ENCODE measurements around the gene TRAK1. TPM values are rescaled to one million over a fixed set of nuclear protein-coding genes. Genes with fewer than 3 reads are reported as not detected.
A peak's percentile ranks its signal among the peaks of the same experiment; 100 is the strongest.

The TRAK1 gene
- total and polyA plus RNA-seq, 2 of the 4 experiments (the other 2 are of a cell fraction): 25.6 to 28.1 TPM

GRCh38 chr3:42214064-42214463 is 122.9 kb downstream of the TRAK1 start:
- CTCF ChIA-PET: interaction anchor here (0.6 kb wide), 1 partner anchor 23 kb away, joined by 4 read pairs; no protein-coding TSS in a partner anchor
- in situ Hi-C loops (cut with MboI; ENCODE audit: low sequenced_read_pairs): no loop called here
- H3K56ac ChIP-seq (ENCODE audit: extremely low read depth, insufficient read depth, low read length): no peak overlapping the region

More at GRCh38 chr3:42214064-42214463, 122.9 kb downstream of the TRAK1 start:
- H3K27me3 ChIP-seq (ENCODE audit: control insufficient read depth, insufficient read depth, low read length): no peaks in the 10 kb centered on the region
- dilution Hi-C loops (cut with HindIII; ENCODE audit: low sequenced_read_pairs, unreplicated experiment): no loop called here
- peaks cover 18% of the 10 kb centered on the region for H3K9me1 ChIP-seq (ENCODE audit: insufficient read depth, low read length)
- no peak overlapping the region for H3K27ac ChIP-seq (ENCODE audit: insufficient read depth, low read length)
- no peak overlapping the region for H3K9ac ChIP-seq (ENCODE audit: low read depth, low read length)
- 0 out of 2 replicates have a peak overlapping the region, but pooled peaks have one; percentile 26 for H3K23ac ChIP-seq (ENCODE audit: low read depth, low read length)
- peaks cover 5% of the 10 kb centered on the region for H3K4me1 ChIP-seq (ENCODE audit: control insufficient read depth, insufficient read depth, low read length)
- no peak overlapping the region for H2AFZ ChIP-seq (replicated peaks; ENCODE audit: low read length, poor library complexity)
- H4K20me1 ChIP-seq (ENCODE audit: insufficient read depth, low read length): peaks cover 3% of the 10 kb centered on the region; the same call in 1 of the 2 replicates
- H3K4me2 ChIP-seq (ENCODE audit: low read depth, low read length): no peak overlapping the region
- H4K8ac ChIP-seq (ENCODE audit: low read depth in 2 of 2, low read length in 2 of 2): no peak overlapping the region
- H2AK5ac ChIP-seq (ENCODE audit: low read depth, low read length): no peak overlapping the region
- H3K4me3 ChIP-seq (ENCODE audit: insufficient read depth, low read depth, low read length): no peak overlapping the region
- H3K4ac ChIP-seq (ENCODE audit: low read depth, low read length): no peak overlapping the region
- 0 out of 4 replicates have a peak, but pooled peaks cover 0 to 7% of the 10 kb centered on the region in 2 experiments for H3K79me1 ChIP-seq (ENCODE audit: low read depth in 1 of 2, low read length in 2 of 2)
- no TSS peak for BruUV-seq (replicated peaks)
- no CpG with 5 or more reads among the region's 2 CpGs for WGBS, 2 experiments (ENCODE audit: extremely low coverage in 2 of 2, insufficient read length in 1 of 2)
- intact Hi-C loops (cut with micrococcal nuclease): no loop called here
- no peak overlapping the region for H3K18ac ChIP-seq (ENCODE audit: low read depth, low read length)
- no peak overlapping the region for H2BK5ac ChIP-seq (ENCODE audit: low read depth, low read length, poor library complexity, severe bottlenecking)
- H3K9me3 ChIP-seq (ENCODE audit: control insufficient read depth, insufficient read depth, low read length): no peaks in the 10 kb centered on the region
- POLR2A ChIA-PET (ENCODE audit: unreplicated experiment): no interaction called here
- H4K91ac ChIP-seq (ENCODE audit: insufficient read depth, low read depth, low read length): no peak overlapping the region
- H2BK120ac ChIP-seq (ENCODE audit: low read depth, low read length): no peak overlapping the region
- peaks cover 6% of the 10 kb centered on the region for H3K36me3 ChIP-seq (ENCODE audit: control insufficient read depth, insufficient read depth, low read length)
- H2AK9ac ChIP-seq (replicated peaks; ENCODE audit: low read depth, low read length, poor library complexity): no peak overlapping the region
- peak overlapping the region; percentile 62 for H3K14ac ChIP-seq (replicated peaks; ENCODE audit: low read depth, low read length)
- TF ChIP-seq NFE2L2 (IDR thresholded peaks at IDR 0.05; ENCODE audit: low read depth, low read length) (no peak), RAD21 (IDR thresholded peaks at IDR 0.05; ENCODE audit: low read length) (no peak), BHLHE40 (IDR thresholded peaks at IDR 0.05; ENCODE audit: low read depth, low read length) (no peak), MAFK (IDR thresholded peaks at IDR 0.05; ENCODE audit: low read depth, low read length) (no peak), SMC3 (IDR thresholded peaks at IDR 0.05; ENCODE audit: low read depth, low read length) (no peak), POLR2A (IDR thresholded peaks at IDR 0.05; ENCODE audit: low read depth, low read length) (no peak), USF2 (IDR thresholded peaks at IDR 0.05; ENCODE audit: low read depth, low read length) (no peak), RCOR1 (IDR thresholded peaks at IDR 0.05; ENCODE audit: insufficient replicate concordance, low read length) (no peak)
- DNase-seq (no peak), ATAC-seq (ENCODE audit: low read depth) (no peak)
- H4K5ac ChIP-seq (ENCODE audit: low read depth, low read length): no peak overlapping the region
- H2BK15ac ChIP-seq (ENCODE audit: low read depth, low read length): no peak overlapping the region
- no peak overlapping the region for H2BK20ac ChIP-seq (ENCODE audit: low read depth, low read length)
